Endothelial cell (in vitro differentiated cells): Measurements from ENCODE around the gene GJB4. TPM values are rescaled to one million over a fixed set of nuclear protein-coding genes. Genes with fewer than 3 reads are reported as not detected.
"Not testable (repeated sequence)": the region's sequence is repeated elsewhere in the genome, so short reads cannot be mapped to it uniquely, and the experiment has no call there.

ENCODE experiments used
- DNase-seq: peaks from one replicate; pipeline ENCODE4 v3.0.0; 2021; ENCODE audit warnings: low spot score
- H3K27ac Mint-ChIP-seq: one replicate; pipeline ENCODE4 v1.8.0; 2021; ENCODE audit warnings: mixed read lengths, inconsistent platforms; ENCODE audit not compliant: unreplicated experiment
- H3K27me3 Mint-ChIP-seq: one replicate; pipeline ENCODE4 v1.8.0; 2021; ENCODE audit warnings: mild to moderate bottlenecking, moderate library complexity, mixed read lengths, inconsistent platforms; ENCODE audit not compliant: unreplicated experiment
- H3K36me3 Mint-ChIP-seq: one replicate; pipeline ENCODE4 v1.8.0; 2021; ENCODE audit warnings: mild to moderate bottlenecking, low read depth, mixed read lengths, inconsistent platforms; ENCODE audit not compliant: unreplicated experiment
- H3K4me1 Mint-ChIP-seq: one replicate; pipeline ENCODE4 v1.8.0; 2021; ENCODE audit warnings: mild to moderate bottlenecking, mixed read lengths, inconsistent platforms; ENCODE audit not compliant: unreplicated experiment
- H3K4me3 Mint-ChIP-seq: one replicate; pipeline ENCODE4 v1.8.0; 2021; ENCODE audit warnings: mild to moderate bottlenecking, mixed read lengths, inconsistent platforms; ENCODE audit not compliant: unreplicated experiment
- H3K9me3 Mint-ChIP-seq: one replicate; pipeline ENCODE4 v1.8.0; 2021; ENCODE audit warnings: mixed read lengths, inconsistent platforms; ENCODE audit not compliant: unreplicated experiment
- CTCF ChIP-seq: fragments of 200-600 bp; sonication (generic); IDR thresholded peaks from one replicate; pipeline ENCODE4 v1.5.0; 2021; ENCODE audit warnings: antibody characterized with exemption; ENCODE audit not compliant: unreplicated experiment
- total RNA-seq: library from RNA; stranded (reverse); fragmentation: NEBNext Ultra II Directional; extraction: Animal tissue kit (Norgen Biotek cat#: 25700); gene quantifications from one replicate; pipeline ENCODE4 v1.2.1, GENCODE V29; 2021; ENCODE audit not compliant: unreplicated experiment

The GJB4 gene
- total RNA-seq, 1 donor from 2014 or later, result not detected

GRCh38 chr1:34730485-34730884 lies 29.1 kb upstream of the GJB4 start:
- no peak overlapping the region for H3K27ac Mint-ChIP-seq
- no peak for TF ChIP-seq CTCF
- no peak overlapping the region for H3K4me3 Mint-ChIP-seq
- H3K27me3 Mint-ChIP-seq, result peaks cover 10% of the 10 kb centered on the region
- H3K4me1 Mint-ChIP-seq, result no peaks in the 10 kb centered on the region
- no peaks in the 10 kb centered on the region for H3K9me3 Mint-ChIP-seq
- no peaks in the 10 kb centered on the region for H3K36me3 Mint-ChIP-seq
- no peak for DNase-seq

- not testable (repeated sequence) for H3K9me3 Mint-ChIP-seq, H3K4me3 Mint-ChIP-seq, H3K27ac Mint-ChIP-seq, DNase-seq, H3K36me3 Mint-ChIP-seq, H3K27me3 Mint-ChIP-seq, H3K4me1 Mint-ChIP-seq
These were observed 26.7 kb upstream of the GJB4 start for GRCh38 chr1:34732831-34733230.

DNA sequence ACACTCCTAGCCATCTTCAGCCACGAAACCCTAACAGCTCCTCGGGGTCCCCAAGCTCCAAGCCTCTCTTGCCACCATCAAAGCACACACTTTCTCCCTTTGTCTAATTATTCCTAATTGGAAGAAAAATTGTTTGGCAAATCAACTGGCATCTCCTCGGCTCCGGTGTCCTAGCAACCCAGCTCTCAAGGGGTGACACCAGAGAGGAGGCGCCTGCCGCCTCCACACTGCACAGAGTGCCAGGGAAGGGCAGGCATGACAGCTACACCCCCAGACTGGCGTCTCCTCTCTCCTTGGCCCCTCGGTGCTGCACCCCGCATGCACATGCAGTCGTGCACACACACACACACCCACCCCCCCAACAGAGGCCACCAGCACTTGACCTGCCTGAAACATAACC lies 22.8 kb upstream of the GJB4 start:
- H3K4me1 Mint-ChIP-seq, result peaks cover 4% of the 10 kb centered on the region
- H3K4me3 Mint-ChIP-seq, result no peak overlapping the region
- no peak for TF ChIP-seq CTCF
- peaks cover 7% of the 10 kb centered on the region for H3K27me3 Mint-ChIP-seq
- H3K9me3 Mint-ChIP-seq, result no peaks in the 10 kb centered on the region
- no peak overlapping the region for H3K27ac Mint-ChIP-seq
- DNase-seq, result no peak
- no peaks in the 10 kb centered on the region for H3K36me3 Mint-ChIP-seq

- DNase-seq, H3K9me3 Mint-ChIP-seq, H3K4me3 Mint-ChIP-seq, H3K4me1 Mint-ChIP-seq, H3K36me3 Mint-ChIP-seq, H3K27me3 Mint-ChIP-seq, H3K27ac Mint-ChIP-seq: not testable (repeated sequence)
These were observed 22.3 kb upstream of the GJB4 start for GRCh38 chr1:34737236-34737635.

GRCh38 chr1:34739613-34740012 lies 19.9 kb upstream of the GJB4 start:
- H3K27ac Mint-ChIP-seq, result no peak overlapping the region

More at GRCh38 chr1:34739613-34740012, 19.9 kb upstream of the GJB4 start:
- no peak for TF ChIP-seq CTCF
- Mint-ChIP-seq H3K36me3 (no peaks in the 10 kb centered on the region), H3K4me3 (no peak overlapping the region), H3K9me3 (no peaks in the 10 kb centered on the region), H3K4me1 (peaks cover 4% of the 10 kb centered on the region), H3K27me3 (peaks cover 7% of the 10 kb centered on the region)
- DNase-seq, result no peak
